Activated CD4-positive, alpha-beta T cell treated with anti-CD3 and anti-CD28 coated beads for 36 hours (primary cell): ENCODE results near the gene TEKT1. TPM values are rescaled to one million over a fixed set of nuclear protein-coding genes. Genes with fewer than 3 reads are reported as not detected.
A peak's percentile ranks its signal among the peaks of the same experiment; 100 is the strongest.
"Not testable (repeated sequence)": the region's sequence is repeated elsewhere in the genome, so short reads cannot be mapped to it uniquely, and the experiment has no call there.

Experiments
- ATAC-seq: fragments of 200-7000 bp; cut with Tn5 transposase; one replicate; pipeline ENCODE4 v1.10.0; 2021; ENCODE audit warnings: mild to moderate bottlenecking, moderate library complexity
- CTCF ChIA-PET: fragments of 350-600 bp; sonication (Branson Sonifier 250); formaldehyde crosslinking; loops from one replicate; lab custom pipeline; 2021; ENCODE audit warnings: antibody characterized with exemption; lab: Charles Lee
- POLR2A ChIA-PET: fragments of 350-600 bp; sonication (Branson Sonifier 250); formaldehyde crosslinking; loops from one replicate; lab custom pipeline; 2021; ENCODE audit warnings: antibody characterized with exemption, inconsistent platforms; lab: Charles Lee
- DNase-seq: peaks from one replicate; pipeline ENCODE4 v3.0.0-alpha.2; 2020
- H3K27ac Mint-ChIP-seq: one replicate; pipeline ENCODE4 v1.8.0; 2021; ENCODE audit warnings: mixed read lengths
- H3K27me3 Mint-ChIP-seq: one replicate; pipeline ENCODE4 v1.8.0; 2021; ENCODE audit warnings: mixed read lengths
- H3K36me3 Mint-ChIP-seq: one replicate; pipeline ENCODE4 v1.8.0; 2021; ENCODE audit warnings: low read depth, mixed read lengths
- H3K4me1 Mint-ChIP-seq: one replicate; pipeline ENCODE4 v1.8.0; 2021; ENCODE audit warnings: mixed read lengths
- H3K4me3 Mint-ChIP-seq: one replicate; pipeline ENCODE4 v1.8.0; 2021; ENCODE audit warnings: mild to moderate bottlenecking, moderate library complexity, mixed read lengths
- H3K9me3 Mint-ChIP-seq: one replicate; pipeline ENCODE4 v1.8.0; 2021; ENCODE audit warnings: low read depth, mixed read lengths
- intact Hi-C, 2 experiments: fragments of 100-400 bp; cut with DNase I in 1 of 2; cut with micrococcal nuclease in 1 of 2; formaldehyde crosslinking; loops; one replicate each; pipeline versions ENCODE4 v1.14.2 to v1.15.1; 2022 to 2024; cut with DNase I, micrococcal nuclease
- total RNA-seq, 2 experiments: library from RNA; stranded (reverse); gene quantifications; one replicate each; pipeline ENCODE4 v1.2.3, GENCODE V29; 2021

Gene TEKT1
- total RNA-seq, 2 experiments from 2014 or later: not detected

GRCh38 chr17:6816368-6816767, 15.2 kb downstream of the TEKT1 start:
- H3K27ac Mint-ChIP-seq, H3K4me3 Mint-ChIP-seq, CTCF ChIA-PET, H3K4me1 Mint-ChIP-seq, H3K36me3 Mint-ChIP-seq, intact Hi-C loops, ATAC-seq, POLR2A ChIA-PET, H3K9me3 Mint-ChIP-seq, DNase-seq: not testable (repeated sequence)
- H3K27me3 Mint-ChIP-seq: peaks cover 23% of the 10 kb centered on the region

- intact Hi-C loops: no loop called here
- no peaks in the 10 kb centered on the region for H3K4me1 Mint-ChIP-seq
- DNase-seq: peak; percentile 15
- ATAC-seq: peak; percentile 36
- H3K9me3 Mint-ChIP-seq: no peaks in the 10 kb centered on the region
- H3K36me3 Mint-ChIP-seq: no peaks in the 10 kb centered on the region
- no peak overlapping the region for H3K27ac Mint-ChIP-seq
- ChIA-PET CTCF (no interaction called here), POLR2A (no interaction called here)
- H3K27me3 Mint-ChIP-seq: peaks cover 21% of the 10 kb centered on the region
- no peak overlapping the region for H3K4me3 Mint-ChIP-seq
Measured at GRCh38 chr17:6815775-6816174, 15.8 kb downstream of the TEKT1 start.

- Mint-ChIP-seq H3K9me3 (no peaks in the 10 kb centered on the region), H3K36me3 (no peaks in the 10 kb centered on the region), H3K27ac (no peak overlapping the region), H3K4me1 (no peaks in the 10 kb centered on the region), H3K4me3 (no peak overlapping the region), H3K27me3 (peaks cover 23% of the 10 kb centered on the region)
- intact Hi-C loops: no loop called here
- no peak for DNase-seq
- CTCF ChIA-PET: no interaction called here
- POLR2A ChIA-PET: no interaction called here
- ATAC-seq: no peak
Measured at GRCh38 chr17:6812295-6812694, 19.2 kb downstream of the TEKT1 start.

- H3K4me3 Mint-ChIP-seq: no peak overlapping the region
- CTCF ChIA-PET: interaction anchor here (0.6 kb wide), 1 partner anchor 46 kb away, joined by 3 read pairs; no protein-coding TSS in a partner anchor
- intact Hi-C loops: no loop called here
- H3K27me3 Mint-ChIP-seq: peaks cover 23% of the 10 kb centered on the region
- ATAC-seq: no peak
- H3K36me3 Mint-ChIP-seq: no peaks in the 10 kb centered on the region
- no peak overlapping the region for H3K27ac Mint-ChIP-seq
- no peaks in the 10 kb centered on the region for H3K4me1 Mint-ChIP-seq
- H3K9me3 Mint-ChIP-seq: no peaks in the 10 kb centered on the region
- POLR2A ChIA-PET: no interaction called here
- no peak for DNase-seq
Measured at GRCh38 chr17:6811510-6811909, 20.0 kb downstream of the TEKT1 start.

- ChIA-PET POLR2A (no interaction called here), CTCF (interaction anchor here (0.7 to 0.9 kb wide), 4 partner anchors 16 to 340 kb away, joined by 3 read pairs; no protein-coding TSS in a partner anchor)
- no peak for ATAC-seq
- Mint-ChIP-seq H3K4me1 (no peaks in the 10 kb centered on the region), H3K36me3 (no peaks in the 10 kb centered on the region), H3K27me3 (peaks cover 3% of the 10 kb centered on the region), H3K27ac (no peak overlapping the region), H3K4me3 (no peak overlapping the region), H3K9me3 (no peaks in the 10 kb centered on the region)
- intact Hi-C loops: loop anchor here in 1 of 2 experiments (1.0 to 5.0 kb wide), 2 partner anchors 134 to 328 kb away; no protein-coding TSS in a partner anchor
- DNase-seq: peak; percentile 39
Measured at GRCh38 chr17:6800422-6801027, 31.0 kb downstream of the TEKT1 start.

- H3K4me3 Mint-ChIP-seq: no peak overlapping the region
- H3K4me1 Mint-ChIP-seq: no peaks in the 10 kb centered on the region
- no peaks in the 10 kb centered on the region for H3K36me3 Mint-ChIP-seq
- no peaks in the 10 kb centered on the region for H3K9me3 Mint-ChIP-seq
- H3K27ac Mint-ChIP-seq: no peak overlapping the region
- no peaks in the 10 kb centered on the region for H3K27me3 Mint-ChIP-seq
- ChIA-PET CTCF (interaction anchor here (0.7 to 0.8 kb wide), 3 partner anchors 132 to 871 kb away, joined by 3 read pairs; no protein-coding TSS in a partner anchor), POLR2A (no interaction called here)
- intact Hi-C loops: loop anchor here in 1 of 2 experiments (1.0 to 5.0 kb wide), 2 partner anchors 133 to 327 kb away; no protein-coding TSS in a partner anchor
- no peak for DNase-seq
- ATAC-seq: no peak
Measured at GRCh38 chr17:6799738-6800137, 31.8 kb downstream of the TEKT1 start.

GRCh38 chr17:6797718-6798351, 33.7 kb downstream of the TEKT1 start:
- peaks cover 3% of the 10 kb centered on the region for H3K27me3 Mint-ChIP-seq
- no peak overlapping the region for H3K27ac Mint-ChIP-seq
- ChIA-PET CTCF (interaction anchor here (1.0 to 1.4 kb wide), 3 partner anchors 16 to 131 kb away, joined by 3 to 5 read pairs (median 3); no protein-coding TSS in a partner anchor), POLR2A (no interaction called here)
- DNase-seq: no peak
- no peak overlapping the region for H3K4me3 Mint-ChIP-seq
- no peaks in the 10 kb centered on the region for H3K36me3 Mint-ChIP-seq
- intact Hi-C loops: no loop called here
- no peaks in the 10 kb centered on the region for H3K9me3 Mint-ChIP-seq
- H3K4me1 Mint-ChIP-seq: peaks cover 4% of the 10 kb centered on the region
- no peak for ATAC-seq

- Mint-ChIP-seq H3K36me3 (no peaks in the 10 kb centered on the region), H3K4me3 (no peak overlapping the region), H3K9me3 (no peaks in the 10 kb centered on the region), H3K27me3 (peaks cover 8% of the 10 kb centered on the region), H3K4me1 (peaks cover 4% of the 10 kb centered on the region), H3K27ac (no peak overlapping the region)
- intact Hi-C loops: no loop called here
- CTCF ChIA-PET: interaction anchor here (0.6 to 0.7 kb wide), 3 partner anchors 132 to 660 kb away, joined by 3 read pairs; no protein-coding TSS in a partner anchor
- ATAC-seq (no peak), DNase-seq (no peak)
- POLR2A ChIA-PET: no interaction called here
Measured at GRCh38 chr17:6796887-6797490, 34.5 kb downstream of the TEKT1 start.

- intact Hi-C loops: no loop called here
- Mint-ChIP-seq H3K27ac (no peak overlapping the region), H3K9me3 (no peaks in the 10 kb centered on the region), H3K27me3 (peaks cover 8% of the 10 kb centered on the region), H3K36me3 (no peaks in the 10 kb centered on the region), H3K4me3 (no peak overlapping the region), H3K4me1 (peaks cover 4% of the 10 kb centered on the region)
- no peak for ATAC-seq
- no peak for DNase-seq
- ChIA-PET POLR2A (no interaction called here), CTCF (interaction anchor here (0.6 to 0.7 kb wide), 3 partner anchors 184 to 661 kb away, joined by 3 read pairs; no protein-coding TSS in a partner anchor)
Measured at GRCh38 chr17:6796017-6796886, 35.3 kb downstream of the TEKT1 start.

- POLR2A ChIA-PET: no interaction called here
- Mint-ChIP-seq H3K9me3 (no peaks in the 10 kb centered on the region), H3K4me3 (no peak overlapping the region), H3K4me1 (peaks cover 4% of the 10 kb centered on the region), H3K27me3 (peaks cover 20% of the 10 kb centered on the region), H3K27ac (no peak overlapping the region), H3K36me3 (no peaks in the 10 kb centered on the region)
- intact Hi-C loops: loop anchor here in 1 of 2 experiments (5.0 kb wide), 1 partner anchor 127 kb away; no protein-coding TSS in a partner anchor
- CTCF ChIA-PET: no interaction called here
- no peak for DNase-seq
- peak; percentile 39 for ATAC-seq
Measured at GRCh38 chr17:6793748-6794493, 37.6 kb downstream of the TEKT1 start.
